Frontal cortex (tissue), 4 donors: ENCODE measurements around the gene DENND1A. TPM values are rescaled to one million over a fixed set of nuclear protein-coding genes. Genes with fewer than 3 reads are reported as not detected.

Experiments
- DNase-seq, 2 donors: peaks; one replicate each; pipeline ENCODE4 v3.0.0; 2012; ENCODE audit warnings: low spot score in 2 of 2
- FAIRE-seq: peaks from 2 replicates; lab custom pipeline; 2012; peaks lifted over from hg19 to GRCh38; lab: Jason Lieb, UNC
- total RNA-seq: library from RNA; depleted of rRNA; stranded (reverse); fragments of >200 nt; gene quantifications from one replicate; pipeline ENCODE4 v1.2.3, GENCODE V29; 2014
- donor health status: control.
- donor health status: control.
- donor health status: control.

DENND1A gene
- total RNA-seq, 1 donor from 2014 or later = 17.9 TPM

DNA sequence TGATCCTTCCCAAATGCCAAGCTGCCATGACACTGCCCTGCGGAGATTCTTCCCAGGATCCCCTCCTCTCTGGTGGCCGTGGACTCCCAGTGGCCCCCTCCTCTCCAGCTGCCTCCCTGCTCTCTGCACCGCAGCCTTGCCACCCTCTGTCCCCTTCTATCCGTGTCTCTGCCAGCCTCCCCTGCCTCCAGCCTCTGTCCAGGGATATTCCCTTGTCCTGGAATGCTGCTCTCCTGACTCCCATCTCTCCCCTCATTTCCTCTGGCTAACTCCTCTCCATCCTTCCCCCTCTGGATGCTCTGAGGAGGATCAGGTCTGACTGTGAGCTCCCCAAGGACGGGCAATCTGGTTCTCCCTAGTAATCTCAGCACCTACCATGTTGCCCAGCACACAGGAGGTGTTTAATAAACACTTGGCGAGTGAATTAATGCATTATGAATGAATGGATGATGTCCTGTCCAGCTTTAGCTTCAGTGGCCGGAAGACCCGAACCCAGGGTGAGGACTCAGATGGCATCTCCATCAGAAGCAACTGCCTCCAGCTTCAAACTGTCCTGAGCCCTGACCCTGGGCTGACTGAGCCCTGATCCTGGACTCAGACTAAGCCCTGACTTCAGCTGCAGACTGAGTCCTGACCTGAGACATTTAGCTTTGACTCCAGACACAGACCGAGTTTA is 581.5 kb downstream of the DENND1A start:
- FAIRE-seq (no peak), DNase-seq (no peak)

DNA sequence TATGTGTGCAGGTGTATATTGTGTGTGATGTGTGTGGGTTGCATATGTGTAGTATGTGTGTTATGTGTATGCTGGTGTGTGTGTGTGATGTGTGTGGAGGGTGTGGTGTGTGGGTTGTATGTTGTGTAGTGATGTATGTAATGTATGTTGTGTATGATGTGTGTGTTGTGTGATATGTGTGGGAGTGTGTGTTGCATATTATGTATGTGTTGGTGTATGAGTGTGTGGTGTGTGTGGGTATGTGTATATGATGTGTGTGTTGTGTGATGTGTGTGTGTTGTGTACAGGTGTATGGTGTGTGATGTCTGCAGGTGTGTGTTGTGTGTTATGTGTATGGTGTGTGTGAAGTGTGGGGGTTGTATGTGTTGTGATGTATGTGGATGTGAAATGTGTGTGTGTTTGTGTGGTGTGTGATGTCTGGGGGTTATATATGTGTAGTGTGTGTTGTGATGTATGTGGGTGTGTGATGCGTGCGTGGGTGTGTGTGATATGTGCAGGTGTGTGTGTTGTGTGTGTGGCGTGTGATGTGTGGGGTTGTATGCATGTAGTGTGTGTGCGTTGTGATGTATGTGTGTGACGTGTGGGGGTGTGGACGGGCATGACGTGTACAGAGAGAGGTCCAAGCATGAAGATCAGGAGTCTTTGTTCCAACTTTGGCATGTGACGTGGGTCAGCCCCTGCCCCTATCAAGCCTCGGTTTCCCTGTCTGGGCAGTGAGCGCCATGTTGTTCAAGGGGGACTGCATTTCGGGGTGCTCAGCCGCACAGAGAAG is 582.5 kb downstream of the DENND1A start:
- FAIRE-seq (no peak), DNase-seq (no peak)

DNA sequence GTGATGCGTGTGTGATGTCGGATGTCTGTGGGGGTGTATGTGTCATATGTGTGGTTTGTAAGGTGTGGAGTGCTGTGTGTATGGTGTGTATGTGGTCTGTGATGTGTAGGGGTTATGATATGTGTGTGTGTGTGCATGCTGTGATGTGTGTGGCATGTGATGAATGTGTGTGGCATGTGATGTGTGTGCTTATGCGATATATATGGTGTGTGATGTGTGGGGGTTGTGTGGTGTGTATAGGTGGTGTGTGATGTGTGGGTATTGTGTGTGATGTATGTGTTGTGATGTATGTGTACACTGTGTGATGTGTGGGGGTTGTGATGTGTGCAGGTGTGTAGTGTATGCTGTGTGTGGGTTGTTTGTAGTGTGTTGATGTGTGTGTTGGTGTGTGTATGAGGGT is 583.1 kb downstream of the DENND1A start:
- FAIRE-seq = no peak
- no peak for DNase-seq

GRCh38 chr9:123346026-123346425 is 583.9 kb downstream of the DENND1A start:
- FAIRE-seq (no peak), DNase-seq (no peak)

DNA sequence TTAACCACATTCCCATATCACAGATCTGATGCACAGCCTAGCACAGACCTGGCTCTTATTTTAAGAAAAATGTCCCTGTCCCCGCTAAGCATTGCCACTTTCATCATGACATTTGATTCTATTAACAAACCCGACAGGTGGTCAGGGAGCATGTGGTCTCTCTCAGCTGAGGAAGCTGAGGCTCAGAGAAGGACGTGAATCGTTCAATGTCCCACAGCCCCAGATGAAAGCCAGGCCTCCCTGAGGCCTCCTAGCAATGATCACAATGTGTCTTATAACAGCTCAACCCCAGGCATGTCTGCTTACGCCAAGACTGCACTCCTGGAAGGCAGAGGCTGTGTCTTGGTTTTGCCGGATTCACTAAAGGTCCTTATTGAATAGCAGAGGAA is 584.4 kb downstream of the DENND1A start:
- DNase-seq (no peak), FAIRE-seq (no peak)

GRCh38 chr9:123344192-123344949 is 585.6 kb downstream of the DENND1A start:
- DNase-seq = no peak
- no peak for FAIRE-seq

GRCh38 chr9:123343443-123344191 is 586.3 kb downstream of the DENND1A start:
- FAIRE-seq (no peak), DNase-seq (no peak)

DNA sequence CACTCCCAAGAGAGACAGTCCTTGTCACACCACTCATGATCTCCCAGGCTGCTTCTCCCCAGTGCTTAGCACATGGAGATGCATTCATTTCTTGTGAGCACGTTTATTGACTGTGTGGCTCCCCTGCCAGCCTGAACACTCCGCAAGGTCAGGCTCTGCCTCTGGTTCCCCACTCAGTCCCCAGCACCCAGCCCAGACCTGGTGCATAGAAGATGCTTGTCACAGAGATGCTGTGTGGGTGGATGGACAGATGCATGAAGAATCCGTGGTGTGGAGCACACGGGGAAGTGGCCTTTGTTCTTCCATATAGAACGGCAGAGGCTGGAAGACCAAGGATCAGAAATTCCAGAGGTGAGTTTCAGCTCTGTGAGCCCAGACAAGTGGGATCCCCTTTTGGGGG is 587.7 kb downstream of the DENND1A start:
- FAIRE-seq (no peak), DNase-seq (no peak)

- DNase-seq (no peak), FAIRE-seq (no peak)
Measured at GRCh38 chr9:123341816-123342215, 588.1 kb downstream of the DENND1A start.

- no peak for FAIRE-seq
- no peak for DNase-seq
Measured at GRCh38 chr9:123339666-123340510, 590.0 kb downstream of the DENND1A start.

DNA sequence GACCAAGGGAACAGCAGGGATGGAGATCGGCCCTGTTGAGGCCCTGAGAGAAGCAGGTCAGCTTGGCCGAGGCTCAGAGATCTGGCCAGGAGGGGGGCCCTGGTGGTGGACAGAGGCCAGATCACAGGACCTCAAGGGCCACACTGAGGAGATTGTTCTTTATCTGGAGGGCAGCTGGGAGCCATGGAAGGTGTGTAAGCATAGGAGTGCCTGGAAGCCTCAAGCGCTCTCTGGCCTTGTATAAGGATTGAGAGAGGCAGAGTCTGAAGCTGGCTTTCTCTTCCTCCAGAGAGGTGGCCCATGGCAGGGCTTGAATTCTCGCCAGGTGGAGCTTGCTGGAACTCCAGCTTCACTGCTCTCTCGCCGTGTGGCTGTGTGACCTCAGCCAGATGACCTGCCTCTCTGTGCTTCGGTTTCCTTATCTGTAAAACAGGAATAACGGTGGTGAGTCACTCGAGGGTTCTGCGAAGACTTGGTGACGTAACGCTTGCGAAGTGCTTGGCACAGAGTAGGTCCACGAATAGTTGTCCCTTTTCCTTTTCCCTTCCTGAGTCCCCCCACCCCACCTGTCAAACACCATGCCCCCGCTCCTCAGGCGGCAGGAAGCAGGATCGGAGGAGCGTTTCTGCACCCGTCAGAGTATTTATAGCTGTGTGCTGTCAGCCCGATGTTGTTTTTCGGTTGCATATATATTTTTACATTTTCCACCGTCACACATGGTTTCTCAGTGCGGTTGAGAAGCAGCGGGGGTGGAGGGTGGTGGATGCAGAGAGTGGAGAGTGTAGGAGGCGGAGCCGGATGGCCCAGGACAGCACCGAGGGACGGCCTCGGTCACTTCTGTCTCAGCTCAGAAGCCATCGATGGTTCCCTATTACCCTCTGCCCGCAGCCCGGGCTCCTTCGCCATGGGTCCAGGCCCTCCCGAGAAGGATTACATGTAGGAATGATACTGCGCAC is 590.9 kb downstream of the DENND1A start:
- FAIRE-seq (no peak), DNase-seq (no peak)

- FAIRE-seq (no peak), DNase-seq (no peak)
Measured at GRCh38 chr9:123337971-123338370, 592.0 kb downstream of the DENND1A start.

GRCh38 chr9:123336959-123337358 is 593.0 kb downstream of the DENND1A start:
- DNase-seq (no peak), FAIRE-seq (no peak)

GRCh38 chr9:123336449-123336848 is 593.5 kb downstream of the DENND1A start:
- FAIRE-seq (no peak), DNase-seq (no peak)

- DNase-seq (no peak), FAIRE-seq (no peak)
Measured at GRCh38 chr9:123335986-123336329, 594.0 kb downstream of the DENND1A start.

DNA sequence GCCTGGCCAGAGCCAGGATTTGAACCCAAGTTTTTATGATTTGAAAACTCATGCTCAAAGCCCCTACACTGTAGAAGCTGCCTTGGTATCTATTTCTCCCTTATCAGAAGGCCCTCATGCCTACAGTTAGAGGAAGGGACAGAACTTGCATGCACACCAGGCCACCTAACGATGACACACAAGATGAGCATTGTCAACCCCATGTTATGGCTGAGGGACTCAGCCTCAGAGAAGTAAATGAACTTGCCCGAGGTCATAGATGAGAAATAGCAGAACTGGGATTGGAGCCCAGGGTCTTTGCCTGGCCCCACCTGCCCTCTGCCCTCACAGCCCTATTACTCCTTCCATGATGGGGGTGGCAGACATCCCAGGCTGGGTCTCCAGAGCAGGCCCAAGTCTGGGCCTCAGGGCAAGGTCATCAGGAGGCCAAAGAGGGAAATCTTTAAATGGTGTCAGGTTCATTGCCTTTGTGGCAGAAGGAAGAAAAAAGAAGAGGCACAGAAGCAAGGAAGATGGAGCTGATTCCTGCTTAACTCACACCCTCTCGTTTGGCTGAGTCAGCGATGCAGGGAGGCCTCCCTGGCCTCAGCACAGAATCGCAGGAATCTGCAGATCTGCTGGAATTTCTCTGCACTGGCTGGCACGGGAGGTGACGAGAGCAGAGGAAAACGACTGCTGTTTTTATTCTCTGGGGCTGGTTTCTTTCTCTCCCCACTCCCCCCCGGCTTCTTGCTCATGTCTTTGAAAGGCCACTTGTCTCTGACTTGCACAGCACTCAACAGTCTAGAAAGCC is 594.5 kb downstream of the DENND1A start:
- no peak for DNase-seq
- no peak for FAIRE-seq

DNA sequence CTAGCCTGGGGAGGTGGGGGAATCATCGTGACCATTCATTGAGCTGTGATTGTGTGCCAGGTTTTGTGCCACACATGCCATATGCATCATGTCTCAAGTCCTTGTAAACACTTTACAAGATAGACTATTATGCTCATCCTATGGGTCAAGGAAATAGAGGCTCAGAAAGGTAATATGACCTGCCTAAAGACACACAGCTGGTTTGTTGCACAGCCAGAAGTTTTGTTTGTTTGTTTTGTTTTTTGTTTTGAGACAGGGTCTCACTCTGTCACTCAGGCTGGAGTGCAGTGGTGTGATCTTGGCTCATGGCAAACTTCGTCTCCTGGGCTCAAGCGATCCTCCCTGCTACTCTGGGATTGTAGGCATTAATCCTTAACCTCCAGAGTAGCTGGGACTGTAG is 595.3 kb downstream of the DENND1A start:
- no peak for FAIRE-seq
- DNase-seq = no peak
